WTC11 (cell line): Measurements from ENCODE around the gene ROBO2. TPM values are rescaled to one million over a fixed set of nuclear protein-coding genes. Genes with fewer than 3 reads are reported as not detected.
A peak's percentile ranks its signal among the peaks of the same experiment; 100 is the strongest.

ENCODE experiments used
- ATAC-seq: fragments of 200-7000 bp; cut with Tn5 transposase; 2 replicates; pipeline ENCODE4 v1.10.0; 2021; ENCODE audit warnings: mild to moderate bottlenecking, moderate library complexity
- CTCF ChIA-PET: fragments of 300-600 bp; sonication (Branson Sonifier 250); formaldehyde crosslinking; loops from one replicate; lab custom pipeline; 2021; ENCODE audit warnings: antibody characterized with exemption; lab: Charles Lee
- POLR2A ChIA-PET: fragments of 350-600 bp; sonication (Branson Sonifier 250); formaldehyde crosslinking; loops from one replicate; lab custom pipeline; 2021; ENCODE audit warnings: antibody characterized with exemption; lab: Charles Lee
- DNase-seq: peaks from one replicate; pipeline ENCODE4 v3.0.0; 2021; ENCODE audit warnings: low spot score
- H3K27ac Mint-ChIP-seq: 2 replicates; pipeline ENCODE4 v1.8.0; 2021; ENCODE audit warnings: mixed read lengths
- H3K27me3 Mint-ChIP-seq: 2 replicates; pipeline ENCODE4 v1.8.0; 2021; ENCODE audit warnings: low read depth, mild to moderate bottlenecking, moderate library complexity, mixed read lengths
- H3K36me3 Mint-ChIP-seq: 2 replicates; pipeline ENCODE4 v1.8.0; 2021; ENCODE audit warnings: mixed read lengths
- H3K4me1 Mint-ChIP-seq: 2 replicates; pipeline ENCODE4 v1.8.0; 2022; ENCODE audit warnings: mixed read lengths
- H3K4me3 Mint-ChIP-seq: 2 replicates; pipeline ENCODE4 v1.8.0; 2021; ENCODE audit warnings: mild to moderate bottlenecking, moderate library complexity, mixed read lengths
- H3K9me3 Mint-ChIP-seq: 2 replicates; pipeline ENCODE4 v1.8.0; 2021; ENCODE audit warnings: mixed read lengths
- CBFB ChIP-seq: sonication (generic); formaldehyde crosslinking; IDR thresholded peaks from 2 replicates; pipeline ENCODE4 v1.8.1; 2022; ENCODE audit warnings: mild to moderate bottlenecking, low read depth, missing genetic modification reagents
- CREM ChIP-seq: sonication (generic); formaldehyde crosslinking; IDR thresholded peaks from 2 replicates; pipeline ENCODE4 v1.8.1; 2022; ENCODE audit warnings: mild to moderate bottlenecking, missing genetic modification reagents, moderate library complexity
- FOXJ3 ChIP-seq: sonication (generic); formaldehyde crosslinking; IDR thresholded peaks from 2 replicates; pipeline ENCODE4 v1.9.0; 2021; ENCODE audit warnings: missing genetic modification reagents, mild to moderate bottlenecking, borderline replicate concordance
- GABPB1 ChIP-seq: sonication (generic); formaldehyde crosslinking; IDR thresholded peaks from 2 replicates; pipeline ENCODE4 v1.8.1; 2023; ENCODE audit warnings: mild to moderate bottlenecking, missing genetic modification reagents
- GTF2I ChIP-seq: fragments of 250-450 bp; sonication (Bioruptor Pico); conservative IDR thresholded peaks from 2 replicates; pipeline ENCODE4 v1.4.0; 2021; ENCODE audit warnings: mild to moderate bottlenecking
- HMGA2 ChIP-seq: fragments of 250-450 bp; sonication (Bioruptor Pico); IDR thresholded peaks from 2 replicates; pipeline ENCODE4 v1.4.0; 2021; ENCODE audit warnings: mild to moderate bottlenecking, moderate library complexity
- NFYB ChIP-seq: sonication (generic); formaldehyde crosslinking; conservative IDR thresholded peaks from 2 replicates; pipeline ENCODE4 v1.8.0; 2022; ENCODE audit warnings: low read depth, missing genetic modification reagents
- NR1H2 ChIP-seq: sonication (generic); formaldehyde crosslinking; IDR thresholded peaks from 2 replicates; pipeline ENCODE4 v1.9.0; 2021; ENCODE audit warnings: mild to moderate bottlenecking, moderate library complexity, missing genetic modification reagents
- NR2C2 ChIP-seq: sonication (generic); formaldehyde crosslinking; IDR thresholded peaks from 2 replicates; pipeline ENCODE4 v1.8.0; 2022; ENCODE audit warnings: mild to moderate bottlenecking, missing genetic modification reagents
- SP1 ChIP-seq: sonication (generic); formaldehyde crosslinking; conservative IDR thresholded peaks from 2 replicates; pipeline ENCODE4 v1.8.1; 2022; ENCODE audit warnings: missing genetic modification reagents
- TCF7 ChIP-seq: sonication (generic); formaldehyde crosslinking; IDR thresholded peaks from 2 replicates; pipeline ENCODE4 v1.8.0; 2022; ENCODE audit warnings: mild to moderate bottlenecking, low read depth, missing genetic modification reagents, moderate library complexity
- TEAD4 ChIP-seq: sonication (generic); formaldehyde crosslinking; IDR thresholded peaks from 2 replicates; pipeline ENCODE4 v1.8.0; 2022; ENCODE audit warnings: mild to moderate bottlenecking, missing genetic modification reagents
- ZNF121 ChIP-seq: sonication (generic); formaldehyde crosslinking; IDR thresholded peaks from 2 replicates; pipeline ENCODE4 v1.8.0; 2023; ENCODE audit warnings: missing genetic modification reagents
- ZNF263 ChIP-seq: sonication (generic); formaldehyde crosslinking; IDR thresholded peaks from 2 replicates; pipeline ENCODE4 v1.8.1; 2022; ENCODE audit warnings: low read depth, mild to moderate bottlenecking, moderate library complexity, missing genetic modification reagents
- ZNF423 ChIP-seq: fragments of 250-450 bp; sonication (Bioruptor Pico); IDR thresholded peaks from 2 replicates; pipeline ENCODE4 v2.1.2; 2022; ENCODE audit warnings: mild to moderate bottlenecking, moderate library complexity
- total RNA-seq: library from RNA; stranded (reverse); gene quantifications from 3 replicates; pipeline ENCODE4 v1.2.3, GENCODE V29; 2021
- TF ChIP-seq, protein P1 (sequence below): sonication (generic); formaldehyde crosslinking; IDR thresholded peaks from 2 replicates; pipeline ENCODE4 v1.8.1; 2022; ENCODE audit warnings: mild to moderate bottlenecking, missing genetic modification reagents, moderate library complexity, borderline replicate concordance
- TF ChIP-seq, protein P2 (sequence below): fragments of 200-600 bp; IDR thresholded peaks from 2 replicates; pipeline ENCODE4 v1.8.0; 2022; ENCODE audit warnings: antibody characterized with exemption
- TF ChIP-seq, protein P3 (sequence below): sonication (generic); formaldehyde crosslinking; IDR thresholded peaks from 2 replicates; pipeline ENCODE4 v1.8.0; 2022; ENCODE audit warnings: mild to moderate bottlenecking, missing genetic modification reagents
- TF ChIP-seq, protein P4 (sequence below): fragments of 250-450 bp; sonication (Bioruptor Pico); conservative IDR thresholded peaks from 2 replicates; pipeline ENCODE4 v1.9.0; 2021; ENCODE audit warnings: mild to moderate bottlenecking
- TF ChIP-seq, protein P5 (sequence below): sonication (generic); formaldehyde crosslinking; IDR thresholded peaks from 2 replicates; pipeline ENCODE4 v1.8.0; 2022; ENCODE audit warnings: mild to moderate bottlenecking, missing genetic modification reagents
- TF ChIP-seq, protein P6 (sequence below): fragments of 250-450 bp; sonication (Bioruptor Pico); IDR thresholded peaks from 2 replicates; pipeline ENCODE4 v2.1.2; 2022; ENCODE audit warnings: mild to moderate bottlenecking, moderate library complexity
- TF ChIP-seq, protein P7 (sequence below): sonication (generic); formaldehyde crosslinking; IDR thresholded peaks from 2 replicates; pipeline ENCODE4 v1.8.1; 2022; ENCODE audit warnings: low read depth, missing genetic modification reagents, borderline replicate concordance

Gene ROBO2
- total RNA-seq, 1 experiment from 2014 or later = 11.7 TPM

DNA sequence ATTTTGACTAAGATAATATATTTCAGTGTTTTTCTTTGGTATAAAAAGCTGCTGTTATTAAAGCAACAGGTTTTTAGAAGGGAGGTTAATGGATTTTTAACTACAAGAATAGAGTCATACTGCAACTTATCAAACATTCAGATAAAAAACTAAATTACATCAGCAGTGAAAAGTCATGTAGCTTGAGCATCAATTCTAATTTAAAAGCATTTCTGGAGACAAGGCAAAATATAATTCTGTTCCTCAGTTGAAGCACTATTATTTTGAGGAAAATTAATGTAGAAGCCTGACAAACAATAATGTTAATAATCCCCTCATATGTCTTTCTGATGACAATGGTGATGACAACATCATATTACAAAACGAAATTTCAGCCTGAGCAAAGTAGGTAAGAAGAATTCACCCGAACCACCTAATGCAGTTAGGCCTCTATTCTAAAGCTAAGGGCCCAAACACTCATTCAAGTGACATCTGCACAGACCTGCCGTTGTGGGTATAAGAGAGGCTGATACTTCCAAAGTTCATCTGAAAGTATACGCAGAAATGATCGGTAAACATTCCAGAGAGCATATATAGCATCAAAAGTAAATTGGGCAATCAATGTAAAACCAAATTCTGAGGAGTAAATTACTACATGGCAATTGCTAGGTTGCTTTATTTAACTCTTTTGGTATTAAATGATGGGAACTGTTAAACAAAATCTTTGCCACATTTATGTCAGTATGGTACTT, 12.8 kb upstream of the ROBO2 start:
- DNase-seq (no peak), ATAC-seq (no peak)
- H3K4me3 Mint-ChIP-seq = no peak overlapping the region
- ChIA-PET CTCF (no interaction called here), POLR2A (no interaction called here)
- no peak overlapping the region for H3K27ac Mint-ChIP-seq
- no peaks in the 10 kb centered on the region for H3K27me3 Mint-ChIP-seq
- TF ChIP-seq, protein P1, sequence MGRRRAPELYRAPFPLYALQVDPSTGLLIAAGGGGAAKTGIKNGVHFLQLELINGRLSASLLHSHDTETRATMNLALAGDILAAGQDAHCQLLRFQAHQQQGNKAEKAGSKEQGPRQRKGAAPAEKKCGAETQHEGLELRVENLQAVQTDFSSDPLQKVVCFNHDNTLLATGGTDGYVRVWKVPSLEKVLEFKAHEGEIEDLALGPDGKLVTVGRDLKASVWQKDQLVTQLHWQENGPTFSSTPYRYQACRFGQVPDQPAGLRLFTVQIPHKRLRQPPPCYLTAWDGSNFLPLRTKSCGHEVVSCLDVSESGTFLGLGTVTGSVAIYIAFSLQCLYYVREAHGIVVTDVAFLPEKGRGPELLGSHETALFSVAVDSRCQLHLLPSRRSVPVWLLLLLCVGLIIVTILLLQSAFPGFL = no peak
- no peak for TF ChIP-seq ZNF423 (CRISPR knock-in tag)
- TF ChIP-seq, protein P2, sequence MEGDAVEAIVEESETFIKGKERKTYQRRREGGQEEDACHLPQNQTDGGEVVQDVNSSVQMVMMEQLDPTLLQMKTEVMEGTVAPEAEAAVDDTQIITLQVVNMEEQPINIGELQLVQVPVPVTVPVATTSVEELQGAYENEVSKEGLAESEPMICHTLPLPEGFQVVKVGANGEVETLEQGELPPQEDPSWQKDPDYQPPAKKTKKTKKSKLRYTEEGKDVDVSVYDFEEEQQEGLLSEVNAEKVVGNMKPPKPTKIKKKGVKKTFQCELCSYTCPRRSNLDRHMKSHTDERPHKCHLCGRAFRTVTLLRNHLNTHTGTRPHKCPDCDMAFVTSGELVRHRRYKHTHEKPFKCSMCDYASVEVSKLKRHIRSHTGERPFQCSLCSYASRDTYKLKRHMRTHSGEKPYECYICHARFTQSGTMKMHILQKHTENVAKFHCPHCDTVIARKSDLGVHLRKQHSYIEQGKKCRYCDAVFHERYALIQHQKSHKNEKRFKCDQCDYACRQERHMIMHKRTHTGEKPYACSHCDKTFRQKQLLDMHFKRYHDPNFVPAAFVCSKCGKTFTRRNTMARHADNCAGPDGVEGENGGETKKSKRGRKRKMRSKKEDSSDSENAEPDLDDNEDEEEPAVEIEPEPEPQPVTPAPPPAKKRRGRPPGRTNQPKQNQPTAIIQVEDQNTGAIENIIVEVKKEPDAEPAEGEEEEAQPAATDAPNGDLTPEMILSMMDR = no peak
- TF ChIP-seq HMGA2 (CRISPR knock-in tag) = no peak
- TF ChIP-seq NR2C2 (CRISPR knock-in tag) = no peak
- TF ChIP-seq CREM = no peak
- TF ChIP-seq GTF2I (CRISPR knock-in tag) = no peak
- no peak for TF ChIP-seq NR1H2 (CRISPR knock-in tag)
- TF ChIP-seq SP1 (CRISPR knock-in tag) = no peak
- peaks cover 29% of the 10 kb centered on the region for H3K4me1 Mint-ChIP-seq
- peaks cover 10% of the 10 kb centered on the region for H3K9me3 Mint-ChIP-seq
- H3K36me3 Mint-ChIP-seq = no peaks in the 10 kb centered on the region; the same call in 1 of the 2 replicates

DNA sequence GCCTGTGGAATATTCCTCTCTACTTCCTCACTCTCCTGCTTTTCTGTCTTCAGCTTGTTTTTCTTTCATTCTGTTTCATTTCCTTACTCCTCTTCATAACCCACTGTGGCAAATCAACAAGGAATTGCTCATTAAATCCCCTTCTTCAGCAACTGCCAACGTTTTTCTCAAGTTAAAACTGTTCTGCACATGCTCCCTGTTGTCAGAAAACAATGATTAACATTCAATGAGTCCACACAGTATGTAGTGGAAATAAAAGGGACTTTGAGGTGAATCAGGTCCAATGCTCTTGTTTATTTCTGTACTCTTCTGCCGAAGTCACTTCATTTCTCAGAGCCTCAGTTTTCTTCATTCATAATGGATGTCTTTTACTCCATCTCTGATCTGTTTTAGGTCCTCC, 11.9 kb upstream of the ROBO2 start:
- Mint-ChIP-seq H3K36me3 (no peaks in the 10 kb centered on the region; the same call in 1 of the 2 replicates), H3K4me1 (peaks cover 29% of the 10 kb centered on the region), H3K9me3 (peaks cover 3% of the 10 kb centered on the region), H3K27me3 (no peaks in the 10 kb centered on the region), H3K27ac (no peak overlapping the region), H3K4me3 (no peak overlapping the region)
- TF ChIP-seq ZNF263 (no peak), TCF7 (CRISPR knock-in tag) (no peak)
- ChIA-PET POLR2A (no interaction called here), CTCF (no interaction called here)
- DNase-seq (no peak), ATAC-seq (no peak)

DNA sequence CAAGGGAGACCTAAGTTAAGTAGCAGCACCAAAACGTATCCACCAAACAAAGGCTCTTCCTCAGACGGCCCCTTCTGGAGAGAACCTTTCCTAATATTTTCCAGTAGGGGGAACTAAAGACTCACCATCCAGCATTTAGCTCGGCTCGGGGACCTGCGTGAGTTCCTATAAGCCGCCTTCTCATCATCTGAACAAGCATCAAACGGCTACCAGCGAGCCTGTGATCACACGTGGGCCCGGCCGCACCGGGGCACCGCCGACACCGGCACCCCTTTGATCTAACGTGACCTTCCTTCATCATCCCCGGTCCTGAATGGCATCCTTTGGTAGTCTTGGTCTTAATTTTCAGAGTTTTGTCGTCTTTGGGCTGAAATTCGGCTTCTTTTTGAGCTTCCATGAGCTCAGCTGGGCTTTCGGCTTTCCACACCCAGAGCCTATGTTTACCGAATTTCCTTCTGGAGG, 1.4 kb upstream of the ROBO2 start:
- Mint-ChIP-seq H3K4me1 (peaks cover 24% of the 10 kb centered on the region), H3K27me3 (peaks cover 24% of the 10 kb centered on the region), H3K27ac (no peak overlapping the region), H3K9me3 (no peaks in the 10 kb centered on the region), H3K4me3 (peak overlapping the region; percentile 87), H3K36me3 (no peaks in the 10 kb centered on the region)
- peak; percentile 70 for DNase-seq
- ChIA-PET CTCF (interaction anchor here (0.6 to 4.3 kb wide), 17 partner anchors 13 to 359 kb away, joined by 3 to 59 read pairs (median 5); no protein-coding TSS in a partner anchor), POLR2A (interaction anchor here (0.5 to 0.6 kb wide), 2 partner anchors 282 to 314 kb away, joined by 3 to 4 read pairs; no protein-coding TSS in a partner anchor)
- peak; percentile 75 for ATAC-seq
- no peak for TF ChIP-seq TEAD4 (CRISPR knock-in tag)
- TF ChIP-seq, protein P3, sequence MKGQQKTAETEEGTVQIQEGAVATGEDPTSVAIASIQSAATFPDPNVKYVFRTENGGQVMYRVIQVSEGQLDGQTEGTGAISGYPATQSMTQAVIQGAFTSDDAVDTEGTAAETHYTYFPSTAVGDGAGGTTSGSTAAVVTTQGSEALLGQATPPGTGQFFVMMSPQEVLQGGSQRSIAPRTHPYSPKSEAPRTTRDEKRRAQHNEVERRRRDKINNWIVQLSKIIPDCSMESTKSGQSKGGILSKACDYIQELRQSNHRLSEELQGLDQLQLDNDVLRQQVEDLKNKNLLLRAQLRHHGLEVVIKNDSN (CRISPR knock-in tag) = peak; percentile 31; the same call in 1 of the 2 replicates
- TF ChIP-seq, protein P4, sequence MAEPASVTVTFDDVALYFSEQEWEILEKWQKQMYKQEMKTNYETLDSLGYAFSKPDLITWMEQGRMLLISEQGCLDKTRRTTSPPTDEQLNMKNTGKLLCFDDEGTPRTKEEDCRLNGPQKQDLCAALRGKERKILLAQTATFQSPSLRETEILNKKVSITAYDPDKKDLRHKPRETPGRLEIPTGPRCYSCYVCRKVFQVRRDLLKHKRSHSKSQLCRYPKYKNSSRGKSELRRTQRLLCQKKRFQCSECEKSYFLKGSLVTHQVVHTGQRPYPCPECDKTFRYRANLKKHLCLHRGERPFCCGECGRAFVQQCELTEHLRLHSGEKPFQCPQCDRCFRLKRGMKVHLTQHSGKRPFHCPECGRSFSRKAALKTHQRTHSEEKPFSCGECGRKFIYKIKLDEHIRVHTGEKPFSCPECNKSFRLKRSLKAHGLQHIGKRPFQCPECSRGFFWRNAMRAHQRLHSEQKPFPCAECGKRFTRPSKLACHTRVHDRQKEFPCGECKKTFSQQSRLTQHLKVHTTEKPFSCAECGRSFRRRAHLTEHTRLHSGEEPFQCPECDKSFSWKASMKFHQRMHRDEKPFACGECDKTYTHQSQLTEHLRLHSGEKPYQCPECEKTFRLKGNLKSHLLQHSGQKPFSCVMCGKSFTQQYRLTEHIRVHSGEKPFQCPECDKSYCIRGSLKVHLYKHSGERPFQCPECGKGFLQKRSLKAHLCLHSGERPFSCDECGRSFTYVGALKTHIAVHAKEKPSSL (CRISPR knock-in tag) = no peak
- TF ChIP-seq, protein P5, sequence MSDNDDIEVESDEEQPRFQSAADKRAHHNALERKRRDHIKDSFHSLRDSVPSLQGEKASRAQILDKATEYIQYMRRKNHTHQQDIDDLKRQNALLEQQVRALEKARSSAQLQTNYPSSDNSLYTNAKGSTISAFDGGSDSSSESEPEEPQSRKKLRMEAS (CRISPR knock-in tag) = peak; percentile 51; the same call in 1 of the 2 replicates
- TF ChIP-seq FOXJ3 = no peak
- TF ChIP-seq, protein P6, sequence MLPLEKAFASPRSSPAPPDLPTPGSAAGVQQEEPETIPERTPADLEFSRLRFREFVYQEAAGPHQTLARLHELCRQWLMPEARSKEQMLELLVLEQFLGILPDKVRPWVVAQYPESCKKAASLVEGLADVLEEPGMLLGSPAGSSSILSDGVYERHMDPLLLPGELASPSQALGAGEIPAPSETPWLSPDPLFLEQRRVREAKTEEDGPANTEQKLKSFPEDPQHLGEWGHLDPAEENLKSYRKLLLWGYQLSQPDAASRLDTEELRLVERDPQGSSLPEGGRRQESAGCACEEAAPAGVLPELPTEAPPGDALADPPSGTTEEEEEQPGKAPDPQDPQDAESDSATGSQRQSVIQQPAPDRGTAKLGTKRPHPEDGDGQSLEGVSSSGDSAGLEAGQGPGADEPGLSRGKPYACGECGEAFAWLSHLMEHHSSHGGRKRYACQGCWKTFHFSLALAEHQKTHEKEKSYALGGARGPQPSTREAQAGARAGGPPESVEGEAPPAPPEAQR (CRISPR knock-in tag) = no peak
- peak; percentile 35 for TF ChIP-seq CREM
- no peak for TF ChIP-seq GABPB1
- TF ChIP-seq, protein P7, sequence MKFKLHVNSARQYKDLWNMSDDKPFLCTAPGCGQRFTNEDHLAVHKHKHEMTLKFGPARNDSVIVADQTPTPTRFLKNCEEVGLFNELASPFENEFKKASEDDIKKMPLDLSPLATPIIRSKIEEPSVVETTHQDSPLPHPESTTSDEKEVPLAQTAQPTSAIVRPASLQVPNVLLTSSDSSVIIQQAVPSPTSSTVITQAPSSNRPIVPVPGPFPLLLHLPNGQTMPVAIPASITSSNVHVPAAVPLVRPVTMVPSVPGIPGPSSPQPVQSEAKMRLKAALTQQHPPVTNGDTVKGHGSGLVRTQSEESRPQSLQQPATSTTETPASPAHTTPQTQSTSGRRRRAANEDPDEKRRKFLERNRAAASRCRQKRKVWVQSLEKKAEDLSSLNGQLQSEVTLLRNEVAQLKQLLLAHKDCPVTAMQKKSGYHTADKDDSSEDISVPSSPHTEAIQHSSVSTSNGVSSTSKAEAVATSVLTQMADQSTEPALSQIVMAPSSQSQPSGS (CRISPR knock-in tag) = no peak
- no peak for TF ChIP-seq ZNF121 (CRISPR knock-in tag)
- TF ChIP-seq CBFB (CRISPR knock-in tag) = no peak
- no peak for TF ChIP-seq NFYB (CRISPR knock-in tag)
